NCI-H2227 treated with DMSO at 0.1 percent for 48 hours (cell line): ENCODE data around the gene NOTO.
"Not testable (repeated sequence)": the region's sequence is repeated elsewhere in the genome, so short reads cannot be mapped to it uniquely, and the experiment has no call there.

ENCODE experiments used
- DNase-seq: peaks from one replicate; lab custom pipeline; 2025; lab: John Stamatoyannopoulos, UW

The NOTO gene

DNA sequence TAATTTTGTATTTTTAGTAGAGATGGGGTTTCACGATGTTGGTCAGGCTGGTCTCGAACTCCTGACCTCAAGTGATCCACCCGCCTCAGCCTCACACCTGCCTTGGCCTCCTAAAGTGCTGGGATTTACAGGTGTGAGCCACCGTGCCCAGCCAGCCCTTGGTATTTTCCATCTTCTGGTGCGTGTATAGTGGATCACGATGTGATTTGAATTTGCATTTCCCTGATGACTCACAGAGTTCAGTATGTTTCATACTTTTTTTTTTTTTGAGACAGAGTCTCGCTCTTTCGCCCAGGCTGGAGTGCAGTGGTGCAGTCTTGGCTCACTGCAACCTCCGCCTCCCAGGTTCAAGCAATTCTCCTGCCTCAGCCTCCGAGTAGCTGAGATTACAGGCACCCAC is 2.1 kb upstream of the NOTO start:
- DNase-seq = not testable (repeated sequence)

GRCh38 chr2:73203055-73203681 is 794 bp downstream of the NOTO start:
- no peak for DNase-seq

GRCh38 chr2:73205611-73206010 is 3.2 kb downstream of the NOTO start:
- no peak for DNase-seq

DNA sequence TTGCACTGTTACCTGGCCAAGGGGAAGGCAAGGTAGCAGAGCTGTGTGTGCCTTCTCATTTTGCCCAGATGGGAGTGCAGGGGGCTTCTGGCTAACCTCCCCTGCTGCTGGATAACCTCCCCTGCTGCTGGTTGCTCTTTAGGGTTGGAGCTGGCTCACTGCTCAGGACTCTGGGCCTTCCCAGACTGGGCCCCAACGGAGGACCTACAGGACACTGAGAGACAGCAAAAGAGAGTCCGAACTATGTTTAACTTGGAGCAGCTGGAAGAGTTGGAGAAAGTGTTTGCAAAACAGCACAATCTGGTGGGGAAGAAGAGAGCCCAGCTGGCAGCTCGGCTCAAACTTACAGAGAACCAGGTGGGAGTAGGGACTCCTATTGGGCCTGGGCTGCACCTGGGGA is 5.9 kb downstream of the NOTO start:
- no peak for DNase-seq

GRCh38 chr2:73210019-73210418 is 7.6 kb downstream of the NOTO start:
- no peak for DNase-seq

- DNase-seq = no peak
Measured at GRCh38 chr2:73210696-73211095, 8.3 kb downstream of the NOTO start.

GRCh38 chr2:73212098-73212447 is 9.7 kb downstream of the NOTO start:
- no peak for DNase-seq

DNA sequence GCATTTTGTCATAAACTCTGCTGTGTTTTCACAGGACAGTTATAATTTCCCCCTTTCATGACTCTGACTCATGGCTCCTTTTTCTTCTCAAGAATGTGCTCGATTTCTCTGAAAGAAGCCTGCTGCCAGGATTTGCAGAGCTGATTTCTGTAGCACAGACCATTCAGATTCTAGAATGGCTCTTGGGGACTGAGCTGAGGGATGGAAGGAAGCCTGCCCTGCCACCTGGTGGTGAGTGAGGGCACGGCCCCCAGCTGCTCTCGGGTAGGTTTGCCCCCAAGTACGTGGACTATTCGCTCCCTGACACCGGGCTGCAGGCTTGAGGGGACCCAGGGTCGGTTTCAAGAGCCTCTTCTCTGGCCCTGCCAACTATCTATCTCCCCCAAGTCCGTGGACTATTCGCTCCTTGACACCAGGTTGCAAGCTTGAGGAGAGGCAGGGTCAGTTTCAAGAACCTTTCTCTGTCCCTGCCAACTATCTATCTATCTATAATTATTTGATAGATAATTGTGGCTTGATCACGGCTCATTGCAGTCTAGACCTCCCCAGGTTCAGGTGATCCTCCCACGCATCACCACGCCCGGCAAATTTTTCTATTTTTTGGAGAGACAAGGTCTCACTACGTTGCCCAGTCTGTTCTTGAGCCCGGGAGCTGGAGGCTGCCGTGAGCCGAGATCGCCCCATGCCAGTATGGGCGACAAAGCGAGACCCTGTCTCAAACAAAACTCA is 10.2 kb downstream of the NOTO start:
- DNase-seq = peak; percentile 60

GRCh38 chr2:73214120-73215035 is 12.0 kb downstream of the NOTO start, which contains the start of gene SMYD5:
Gene SMYD5 (plus strand): TSS chr2:73214245. CDS start chr2:73214267, 22 bp downstream.
- peak; percentile 80 for DNase-seq

DNA sequence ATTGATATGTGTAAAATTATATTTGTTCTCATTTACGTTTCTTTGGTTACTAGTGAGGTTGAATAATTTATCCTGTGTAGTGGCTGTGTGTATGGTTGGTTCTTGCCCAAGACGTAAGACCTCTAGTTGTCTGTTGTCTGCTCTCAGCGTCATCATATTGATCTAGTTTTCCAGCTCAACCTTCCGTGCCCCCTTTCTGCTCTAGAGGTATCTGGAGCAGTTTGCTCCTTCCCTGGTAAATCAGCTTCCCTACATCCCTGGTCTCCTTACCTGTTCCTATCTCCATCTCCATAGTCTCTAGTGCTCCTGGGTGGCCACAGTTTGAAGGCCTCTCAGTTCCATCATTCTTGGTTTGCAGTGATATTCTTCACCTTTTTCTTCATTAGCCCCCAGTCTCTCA is 12.9 kb downstream of the NOTO start:
- no peak for DNase-seq

DNA sequence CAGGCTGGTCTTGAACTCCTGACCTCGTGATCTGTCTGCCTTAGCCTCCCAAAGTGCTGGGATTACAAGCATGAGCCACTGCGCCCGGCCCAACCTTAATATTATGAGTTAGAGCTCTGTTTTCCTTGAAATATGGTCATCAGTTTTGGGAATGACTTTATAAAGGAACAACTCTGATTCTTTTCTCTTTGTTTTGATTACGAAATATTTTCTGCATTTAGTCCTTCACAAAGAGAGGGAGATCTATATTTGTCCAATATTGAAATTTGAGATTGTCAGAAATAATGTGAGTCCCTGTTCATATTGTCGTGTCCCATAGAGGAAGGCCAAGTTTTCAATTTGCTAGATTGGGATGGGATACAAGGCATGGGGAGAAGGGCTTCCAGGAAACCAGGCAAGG is 14.8 kb downstream of the NOTO start:
- no peak for DNase-seq

GRCh38 chr2:73217826-73218225 is 15.5 kb downstream of the NOTO start:
- DNase-seq = no peak

- no peak for DNase-seq
Measured at GRCh38 chr2:73218298-73218697, 15.9 kb downstream of the NOTO start.

GRCh38 chr2:73223821-73224220 is 21.4 kb downstream of the NOTO start:
- no peak for DNase-seq

- DNase-seq = no peak
Measured at GRCh38 chr2:73225513-73226360, 23.4 kb downstream of the NOTO start.

GRCh38 chr2:73227086-73227485 is 24.7 kb downstream of the NOTO start:
- no peak for DNase-seq

DNA sequence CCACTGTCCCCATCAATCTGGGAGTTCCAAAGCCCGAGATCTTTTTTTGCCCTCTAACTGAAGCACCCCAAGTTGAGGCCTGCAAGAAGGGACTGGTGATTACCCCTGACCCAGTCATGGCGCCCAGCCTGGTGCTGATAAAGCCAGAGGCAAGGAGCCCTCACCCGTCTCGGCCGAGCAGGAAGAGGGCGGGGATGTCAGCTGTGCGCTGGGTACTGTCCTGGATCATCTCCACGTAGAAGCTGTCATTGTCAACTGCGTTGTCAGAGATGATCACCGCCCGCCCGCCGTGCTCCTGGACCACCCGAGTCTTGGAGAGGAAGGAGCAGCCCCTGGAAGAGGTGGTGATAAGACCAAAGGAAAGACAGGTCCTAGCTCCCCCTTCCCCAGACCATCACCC is 26.3 kb downstream of the NOTO start:
- no peak for DNase-seq

- no peak for DNase-seq
Measured at GRCh38 chr2:73232403-73233153, 30.2 kb downstream of the NOTO start.

DNA sequence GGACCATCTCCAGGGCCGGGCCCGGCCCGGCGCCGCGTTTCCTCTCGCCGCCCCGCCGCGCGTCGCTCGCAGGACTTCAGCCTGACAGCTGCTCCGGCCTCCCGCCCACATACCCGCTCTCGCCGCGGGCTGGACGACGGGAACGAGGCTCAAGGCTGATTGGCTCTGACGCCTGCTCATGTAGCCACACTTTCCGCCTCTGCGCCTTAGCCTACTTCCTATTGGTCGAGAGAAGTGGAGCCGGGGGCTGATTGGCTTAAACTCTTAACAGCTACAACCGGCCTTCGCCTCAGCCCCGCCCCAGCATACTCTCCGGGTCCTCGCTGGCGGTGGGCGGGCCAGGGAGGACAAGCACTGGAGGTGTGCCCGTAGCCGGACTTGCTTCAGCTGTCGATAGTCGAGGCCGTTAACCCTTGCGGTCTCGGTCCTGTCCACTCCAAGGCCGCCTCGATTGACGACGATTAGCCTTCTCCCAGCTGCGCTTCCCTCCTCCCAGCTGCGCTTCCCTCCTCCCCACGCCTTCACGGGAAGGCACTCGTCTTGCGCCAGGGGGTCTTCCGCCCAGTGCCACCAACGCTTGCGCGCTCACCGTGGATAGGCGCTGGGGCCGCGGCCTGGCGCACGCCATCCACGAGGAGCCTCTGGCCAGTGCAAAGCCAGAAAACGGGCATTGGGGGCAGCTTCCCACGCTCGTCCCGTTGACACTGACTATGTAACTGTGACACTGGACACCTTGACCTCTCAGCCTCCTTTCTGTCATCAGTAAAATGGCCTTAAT is 31.0 kb downstream of the NOTO start, which contains the start of gene PRADC1:
Gene PRADC1, minus strand, starts transcription at position 86 of the 778 bp plus-strand sequence. Its CDS starts 79 bp downstream, at position 7.
- peak; percentile 99 for DNase-seq
